Vagina (tissue), 2 donors: ENCODE measurements around the gene SLC25A1.

Experiments used
- CTCF ChIP-seq, 3 experiments: fragments of 450-650 bp in 2 of 3; fragments of 200-600 bp in 1 of 3; sonication (generic) in 1 of 3; IDR thresholded peaks; one replicate each; pipeline ENCODE4 v1.5.1; 2017 to 2019; ENCODE audit warnings: antibody characterized with exemption in 3 of 3, mild to moderate bottlenecking in 2 of 3, moderate library complexity in 2 of 3
- POLR2A ChIP-seq, 2 donors: fragments of 450-650 bp; IDR thresholded peaks; one replicate each; pipeline ENCODE4 v1.6.1; 2017; ENCODE audit warnings: antibody characterized with exemption in 2 of 2, mild to moderate bottlenecking in 2 of 2, moderate library complexity in 2 of 2
- POLR2AphosphoS5 ChIP-seq, 2 donors: sonication (generic); formaldehyde crosslinking; IDR thresholded peaks; one replicate each; pipeline ENCODE4 v1.9.0; 2017; ENCODE audit warnings: antibody characterized with exemption in 2 of 2, mild to moderate bottlenecking in 2 of 2, low read depth in 1 of 2; ENCODE audit not compliant: insufficient read depth in 1 of 2

- TF ChIP-seq CTCF (IDR thresholded peaks at IDR 0.05) (no peak), POLR2AphosphoS5 (IDR thresholded peaks at IDR 0.05; ENCODE audit: insufficient read depth in 1 of 2, low read depth in 1 of 2) (no peak), POLR2A (IDR thresholded peaks at IDR 0.05) (no peak)
These were observed 46.0 kb upstream of the SLC25A1 start for GRCh38 chr22:19224557-19224956.
